ENCODE data around the gene FHL1. TPM values are rescaled to one million over a fixed set of nuclear protein-coding genes. Genes with fewer than 3 reads are reported as not detected.
A peak's percentile ranks its signal among the peaks of the same experiment; 100 is the strongest.
"Not testable (repeated sequence)": the region's sequence is repeated elsewhere in the genome, so short reads cannot be mapped to it uniquely, and the experiment has no call there.

FHL1 gene
- polyA plus RNA-seq, 1 of the 3 experiments (the other 2 are of a cell fraction) = 57.8 TPM

DNA sequence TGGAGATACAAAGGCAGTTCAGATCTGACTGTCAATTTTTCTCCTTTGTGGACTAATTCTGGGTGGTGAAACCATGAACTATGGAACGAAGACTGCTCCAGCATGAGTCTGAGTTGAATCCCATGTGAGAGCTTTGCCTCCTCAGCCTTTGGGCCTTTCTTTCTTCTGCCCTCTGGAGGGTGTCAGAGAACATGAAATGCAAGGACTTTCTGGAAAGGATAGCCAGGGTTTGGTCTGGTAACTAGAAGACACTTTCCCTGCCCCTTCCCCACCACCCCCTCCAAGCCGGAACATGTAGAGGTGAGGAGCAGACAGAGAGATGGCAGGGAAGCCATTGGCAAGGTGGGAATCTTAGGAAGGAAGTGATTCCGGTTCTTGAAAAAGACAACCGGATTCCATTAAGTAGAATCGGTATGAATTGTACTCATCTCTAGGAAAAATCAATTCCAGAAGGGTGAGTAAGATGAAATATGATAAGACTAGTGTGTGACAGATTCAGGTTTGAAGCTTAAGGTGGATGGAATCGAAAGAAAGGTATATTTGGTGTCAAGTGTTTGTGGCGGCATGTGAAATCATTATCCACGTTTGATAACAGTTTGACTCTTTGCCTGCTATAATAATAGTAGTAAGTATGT lies 19.0 kb downstream of the FHL1 start (continued):
- TF ChIP-seq CTCF (IDR thresholded peaks at IDR 0.05) = peak; percentile 46
- peak; percentile 36 for TF ChIP-seq SMC3 (IDR thresholded peaks at IDR 0.05; ENCODE audit: low read depth, low read length)
- TF ChIP-seq, protein P1, sequence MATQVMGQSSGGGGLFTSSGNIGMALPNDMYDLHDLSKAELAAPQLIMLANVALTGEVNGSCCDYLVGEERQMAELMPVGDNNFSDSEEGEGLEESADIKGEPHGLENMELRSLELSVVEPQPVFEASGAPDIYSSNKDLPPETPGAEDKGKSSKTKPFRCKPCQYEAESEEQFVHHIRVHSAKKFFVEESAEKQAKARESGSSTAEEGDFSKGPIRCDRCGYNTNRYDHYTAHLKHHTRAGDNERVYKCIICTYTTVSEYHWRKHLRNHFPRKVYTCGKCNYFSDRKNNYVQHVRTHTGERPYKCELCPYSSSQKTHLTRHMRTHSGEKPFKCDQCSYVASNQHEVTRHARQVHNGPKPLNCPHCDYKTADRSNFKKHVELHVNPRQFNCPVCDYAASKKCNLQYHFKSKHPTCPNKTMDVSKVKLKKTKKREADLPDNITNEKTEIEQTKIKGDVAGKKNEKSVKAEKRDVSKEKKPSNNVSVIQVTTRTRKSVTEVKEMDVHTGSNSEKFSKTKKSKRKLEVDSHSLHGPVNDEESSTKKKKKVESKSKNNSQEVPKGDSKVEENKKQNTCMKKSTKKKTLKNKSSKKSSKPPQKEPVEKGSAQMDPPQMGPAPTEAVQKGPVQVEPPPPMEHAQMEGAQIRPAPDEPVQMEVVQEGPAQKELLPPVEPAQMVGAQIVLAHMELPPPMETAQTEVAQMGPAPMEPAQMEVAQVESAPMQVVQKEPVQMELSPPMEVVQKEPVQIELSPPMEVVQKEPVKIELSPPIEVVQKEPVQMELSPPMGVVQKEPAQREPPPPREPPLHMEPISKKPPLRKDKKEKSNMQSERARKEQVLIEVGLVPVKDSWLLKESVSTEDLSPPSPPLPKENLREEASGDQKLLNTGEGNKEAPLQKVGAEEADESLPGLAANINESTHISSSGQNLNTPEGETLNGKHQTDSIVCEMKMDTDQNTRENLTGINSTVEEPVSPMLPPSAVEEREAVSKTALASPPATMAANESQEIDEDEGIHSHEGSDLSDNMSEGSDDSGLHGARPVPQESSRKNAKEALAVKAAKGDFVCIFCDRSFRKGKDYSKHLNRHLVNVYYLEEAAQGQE (IDR thresholded peaks at IDR 0.05; ENCODE audit: low read depth, low read length) = no peak
- TF ChIP-seq NRF1 (IDR thresholded peaks at IDR 0.05; ENCODE audit: low read depth, low read length) = no peak
- no peak for TF ChIP-seq FOXM1 (IDR thresholded peaks at IDR 0.05; ENCODE audit: low read depth)
- no peak for TF ChIP-seq TAF1 (IDR thresholded peaks at IDR 0.05; ENCODE audit: borderline replicate concordance, low read depth, low read length)
- TF ChIP-seq USF1 (IDR thresholded peaks at IDR 0.05; ENCODE audit: borderline replicate concordance, low read depth) = no peak
- no peak for TF ChIP-seq POLR2AphosphoS5 (IDR thresholded peaks at IDR 0.05; ENCODE audit: low read depth, low read length)
- no peak for TF ChIP-seq RCOR1 (IDR thresholded peaks at IDR 0.05; ENCODE audit: low read length)

- H3K36me3 ChIP-seq (replicated peaks in 1 of 2; ENCODE audit: control insufficient read depth in 1 of 2, insufficient read depth in 2 of 2, low read length in 1 of 2); DNase-seq; CTCF ChIA-PET; H3K27me3 ChIP-seq (ENCODE audit: insufficient read depth); H2AFZ ChIP-seq (ENCODE audit: low read depth); H3K27ac ChIP-seq (ENCODE audit: low read depth in 2 of 2, low read length in 1 of 2); H3K9me3 ChIP-seq; H3F3A ChIP-seq (replicated peaks; ENCODE audit: insufficient read depth); POLR2A ChIA-PET; H3K9me2 ChIP-seq; H3K79me2 ChIP-seq (ENCODE audit: insufficient read depth); H4K20me1 ChIP-seq (ENCODE audit: insufficient read depth); H3K4me3 ChIP-seq (ENCODE audit: low read depth in 2 of 2, low read length in 1 of 2); H3K9ac ChIP-seq; H3K4me2 ChIP-seq: not testable (repeated sequence)
- WGBS (ENCODE audit: low lambda C conversion rate) = 41% methylated on average over 6 of the region's 6 CpGs
- H3K4me1 ChIP-seq (ENCODE audit: control insufficient read depth in 1 of 2, insufficient read depth in 2 of 2, low read depth in 1 of 2, low read length in 1 of 2) = peaks cover 11 to 16% of the 10 kb centered on the region in 2 experiments
Measured at GRCh38 chrX:136167989-136168388, 20.7 kb downstream of the FHL1 start.
